Mucosa of descending colon (tissue), 3 donors: ENCODE results near the gene NMRK2. TPM values are rescaled to one million over a fixed set of nuclear protein-coding genes. Genes with fewer than 3 reads are reported as not detected.
"Not testable (repeated sequence)": the region's sequence is repeated elsewhere in the genome, so short reads cannot be mapped to it uniquely, and the experiment has no call there.

Experiments used
- ATAC-seq: fragments of 200-7000 bp; cut with Tn5 transposase; one replicate; pipeline ENCODE4 v1.9.1; 2020; ENCODE audit warnings: mild to moderate bottlenecking, moderate library complexity
- DNase-seq, 3 donors: peaks; one replicate each; pipeline ENCODE4 v3.0.0-alpha.2; 2020
- H3K36me3 ChIP-seq: fragments of 200-600 bp; one replicate; pipeline ENCODE4 v1.8.0; 2021; ENCODE audit warnings: low read depth, mild to moderate bottlenecking
- H3K4me1 ChIP-seq: fragments of 200-600 bp; one replicate; pipeline ENCODE4 v1.8.0; 2021; ENCODE audit warnings: low read depth, mild to moderate bottlenecking
- H3K4me3 ChIP-seq: fragments of 200-600 bp; one replicate; pipeline ENCODE4 v1.8.0; 2021; ENCODE audit warnings: mild to moderate bottlenecking
- H3K9me3 ChIP-seq: fragments of 200-600 bp; one replicate; pipeline ENCODE4 v1.8.0; 2021; ENCODE audit warnings: mild to moderate bottlenecking
- intact Hi-C, 2 donors: fragments of 100-400 bp; cut with DNase I in 1 of 2; cut with micrococcal nuclease in 1 of 2; formaldehyde crosslinking; loops; one replicate each; pipeline versions ENCODE4 v1.11.0 to v1.11.1; 2022; cut with DNase I, micrococcal nuclease
- long read RNA-seq, 2 donors: library from polyadenylated mRNA; unstranded; transcript quantifications; one replicate each; pipeline ENCODE4 v2.0.0, GENCODE V29; 2019 to 2021
- total RNA-seq, 3 donors: library from RNA; stranded (reverse); fragmentation: NEBNext Ultra II Directional in 2 of 3; extraction: Animal tissue kit (Norgen Biotek cat#: 25700) in 2 of 3; gene quantifications; one replicate each; pipeline versions ENCODE4 v1.2.1 to v1.2.4, GENCODE V29; 2021 to 2023
- TF ChIP-seq, protein P1 (sequence below): fragments of 200-600 bp; IDR thresholded peaks from one replicate; pipeline ENCODE4 v1.8.0; 2022; ENCODE audit warnings: antibody characterized with exemption, mild to moderate bottlenecking
- donor health status: DM: no; HTN: no; CAD: no; lungs with moderate emphysema.
- donor health status: DM: no; HTN: no; CAD: no.
- donor health status: DM: no; HTN: yes; CAD: no.

NMRK2 gene
- under 1 TPM in 1 of 3 donors, not detected in 2; 0.36 TPM for total RNA-seq
- long read RNA-seq, donor 1, result 0 reads
- long read RNA-seq, donor 2, result 0 reads

GRCh38 chr19:3932931-3933810 lies at the start of gene NMRK2:
NMRK2 (plus strand) TSS chr19:3933069; CDS start chr19:3933672, 603 bp downstream.
- DNase-seq (no peak), ATAC-seq (no peak)
- no peaks in the 10 kb centered on the region for H3K36me3 ChIP-seq
- H3K4me1 ChIP-seq, result no peaks in the 10 kb centered on the region
- intact Hi-C loops, result no loop called here
- no peak within 1 kb of the TSS for H3K4me3 ChIP-seq
- no peaks in the 10 kb centered on the region for H3K9me3 ChIP-seq
- TF ChIP-seq, protein P1, sequence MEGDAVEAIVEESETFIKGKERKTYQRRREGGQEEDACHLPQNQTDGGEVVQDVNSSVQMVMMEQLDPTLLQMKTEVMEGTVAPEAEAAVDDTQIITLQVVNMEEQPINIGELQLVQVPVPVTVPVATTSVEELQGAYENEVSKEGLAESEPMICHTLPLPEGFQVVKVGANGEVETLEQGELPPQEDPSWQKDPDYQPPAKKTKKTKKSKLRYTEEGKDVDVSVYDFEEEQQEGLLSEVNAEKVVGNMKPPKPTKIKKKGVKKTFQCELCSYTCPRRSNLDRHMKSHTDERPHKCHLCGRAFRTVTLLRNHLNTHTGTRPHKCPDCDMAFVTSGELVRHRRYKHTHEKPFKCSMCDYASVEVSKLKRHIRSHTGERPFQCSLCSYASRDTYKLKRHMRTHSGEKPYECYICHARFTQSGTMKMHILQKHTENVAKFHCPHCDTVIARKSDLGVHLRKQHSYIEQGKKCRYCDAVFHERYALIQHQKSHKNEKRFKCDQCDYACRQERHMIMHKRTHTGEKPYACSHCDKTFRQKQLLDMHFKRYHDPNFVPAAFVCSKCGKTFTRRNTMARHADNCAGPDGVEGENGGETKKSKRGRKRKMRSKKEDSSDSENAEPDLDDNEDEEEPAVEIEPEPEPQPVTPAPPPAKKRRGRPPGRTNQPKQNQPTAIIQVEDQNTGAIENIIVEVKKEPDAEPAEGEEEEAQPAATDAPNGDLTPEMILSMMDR, result no peak

- DNase-seq (no peak), ATAC-seq (no peak)
- Histone ChIP-seq H3K4me1 (no peaks in the 10 kb centered on the region), H3K36me3 (no peaks in the 10 kb centered on the region), H3K9me3 (no peaks in the 10 kb centered on the region), H3K4me3 (no peak overlapping the region)
- intact Hi-C loops, result no loop called here
- TF ChIP-seq, protein P1, result no peak
Observed at GRCh38 chr19:3890591-3890990, 42.3 kb upstream of the NMRK2 start.

- H3K4me1 ChIP-seq, result no peaks in the 10 kb centered on the region
- TF ChIP-seq, protein P1, result no peak
- H3K4me3 ChIP-seq, result no peak overlapping the region
- intact Hi-C loops, result no loop called here
- H3K36me3 ChIP-seq, result no peaks in the 10 kb centered on the region
- ATAC-seq, result no peak
- H3K9me3 ChIP-seq, result no peaks in the 10 kb centered on the region
- no peak for DNase-seq
Observed at GRCh38 chr19:3893509-3894179, 39.2 kb upstream of the NMRK2 start.

DNA sequence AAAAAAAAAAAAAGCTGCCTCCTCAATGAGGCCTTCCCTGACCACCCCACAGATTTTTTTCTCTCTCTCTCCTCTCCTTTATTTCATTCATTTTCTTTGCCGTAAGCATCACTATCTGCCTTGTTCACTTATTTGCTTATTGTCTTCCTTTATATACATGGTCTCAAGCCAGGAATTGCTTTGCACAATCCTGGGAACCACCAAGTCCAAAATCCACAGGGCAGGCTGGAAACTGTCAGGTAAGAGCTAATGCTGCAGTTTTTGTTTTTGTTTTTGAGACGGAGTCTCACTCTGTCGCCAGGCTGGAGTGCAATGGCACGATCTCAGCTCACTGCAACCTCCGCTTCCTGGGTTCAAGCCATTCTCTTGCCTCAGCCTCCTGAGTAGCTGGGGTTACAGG lies 37.9 kb upstream of the NMRK2 start:
- H3K9me3 ChIP-seq, DNase-seq, intact Hi-C loops, H3K4me1 ChIP-seq, ATAC-seq, H3K4me3 ChIP-seq, H3K36me3 ChIP-seq: not testable (repeated sequence)

DNA sequence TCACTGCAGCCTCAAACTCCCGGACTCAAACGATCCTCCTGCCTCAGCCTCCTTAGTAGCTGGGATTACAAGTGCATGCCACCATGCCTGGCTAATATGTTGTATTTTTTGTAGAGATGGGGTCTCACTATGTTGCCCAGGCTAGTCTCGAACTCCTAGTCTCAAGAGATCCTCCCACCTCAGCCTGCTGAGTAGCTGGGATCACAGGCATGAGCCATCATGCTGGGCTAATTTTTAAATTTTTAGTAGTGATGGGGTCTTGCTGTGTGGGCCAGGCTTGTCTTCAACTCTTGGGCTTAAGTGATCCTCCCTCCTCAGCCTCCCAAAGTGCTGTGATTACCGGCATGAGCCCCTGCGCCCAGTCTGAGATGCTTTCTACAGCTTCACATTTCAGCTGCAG lies 37.1 kb upstream of the NMRK2 start:
- intact Hi-C loops, result no loop called here
- ATAC-seq (no peak), DNase-seq (no peak)
- H3K9me3 ChIP-seq, result no peaks in the 10 kb centered on the region
- H3K4me1 ChIP-seq, result no peaks in the 10 kb centered on the region
- no peaks in the 10 kb centered on the region for H3K36me3 ChIP-seq
- TF ChIP-seq, protein P1, result no peak
- no peak overlapping the region for H3K4me3 ChIP-seq

DNA sequence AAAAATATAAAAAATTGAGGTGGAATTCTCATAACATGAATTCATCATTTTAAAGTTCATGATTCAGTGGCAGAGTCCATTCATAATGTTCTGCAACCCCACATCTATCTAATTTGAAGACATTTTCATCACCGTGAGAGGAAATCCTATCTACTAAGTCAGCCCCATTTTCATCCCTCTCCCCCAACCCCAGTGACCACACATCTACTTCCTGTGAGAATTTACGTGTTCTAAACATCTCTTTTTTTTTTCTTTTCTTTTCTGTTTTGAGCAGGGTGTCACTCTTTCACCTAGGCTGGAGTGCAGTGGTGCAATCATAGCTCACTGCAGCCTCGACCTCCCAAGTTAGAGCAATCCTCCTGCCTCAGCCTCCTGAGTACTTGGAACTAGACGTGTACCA lies 34.9 kb upstream of the NMRK2 start:
- intact Hi-C loops, result no loop called here
- no peak overlapping the region for H3K4me3 ChIP-seq
- TF ChIP-seq, protein P1, result no peak
- ATAC-seq, result no peak
- no peaks in the 10 kb centered on the region for H3K9me3 ChIP-seq
- no peak for DNase-seq
- H3K4me1 ChIP-seq, result no peaks in the 10 kb centered on the region
- H3K36me3 ChIP-seq, result no peaks in the 10 kb centered on the region
